Coronary artery (tissue), 2 donors: Measurements from ENCODE around the gene RBFOX2.
"Not testable (repeated sequence)": the region's sequence is repeated elsewhere in the genome, so short reads cannot be mapped to it uniquely, and the experiment has no call there.

Source experiments
- DNase-seq: peaks from one replicate; pipeline ENCODE4 v3.0.0-alpha.2; 2017; ENCODE audit warnings: low spot score
- H3K27ac ChIP-seq, 2 donors: fragments of 200-600 bp; sonication (generic); one replicate each; pipeline ENCODE4 v1.5.1; 2016 to 2019
- H3K4me3 ChIP-seq: fragments of 200-600 bp; sonication (generic); 2 replicates; pipeline ENCODE4 v1.5.1; 2016; ENCODE audit warnings: mild to moderate bottlenecking, moderate library complexity
- TF ChIP-seq, protein P1 (sequence below): fragments of 200-600 bp; sonication (generic); IDR thresholded peaks from one replicate; pipeline ENCODE4 v1.5.1; 2019; ENCODE audit warnings: antibody characterized with exemption

The RBFOX2 gene

DNA sequence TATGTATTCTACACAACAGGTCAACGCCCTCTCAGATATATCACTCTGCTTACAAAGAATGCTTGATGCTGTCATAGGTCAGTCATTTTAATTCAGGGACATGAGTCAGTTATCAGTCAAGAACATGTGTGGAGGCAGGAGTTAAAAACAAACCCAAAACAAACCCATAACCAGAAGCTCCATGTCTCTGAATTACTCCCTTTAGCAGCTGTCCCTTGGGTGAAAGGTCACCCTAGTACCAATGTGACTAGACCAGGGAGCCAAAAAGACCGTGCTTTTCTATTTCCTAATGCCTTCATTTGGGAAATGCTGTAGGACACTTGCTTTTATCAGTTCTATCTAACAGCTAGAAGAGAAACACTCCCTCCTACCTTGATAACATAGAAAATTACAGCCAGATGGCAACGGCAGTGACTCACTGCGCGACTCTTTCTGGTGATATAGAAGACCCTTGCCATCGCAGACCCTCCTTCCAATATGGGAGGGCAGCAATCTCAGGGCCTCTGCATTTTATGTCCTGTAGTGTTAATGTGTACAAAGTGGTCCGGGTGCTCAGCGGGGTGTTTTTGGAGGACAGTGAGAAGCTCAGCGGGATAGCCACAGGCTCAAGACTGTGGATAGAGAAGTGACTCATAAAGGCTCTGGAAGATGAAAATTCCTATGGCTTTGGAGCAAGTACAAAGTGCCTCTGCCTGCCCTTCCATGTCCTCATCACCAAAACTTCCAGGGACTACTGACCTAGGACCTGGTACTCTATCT is 286.1 kb downstream of the RBFOX2 start:
- TF ChIP-seq, protein P1, sequence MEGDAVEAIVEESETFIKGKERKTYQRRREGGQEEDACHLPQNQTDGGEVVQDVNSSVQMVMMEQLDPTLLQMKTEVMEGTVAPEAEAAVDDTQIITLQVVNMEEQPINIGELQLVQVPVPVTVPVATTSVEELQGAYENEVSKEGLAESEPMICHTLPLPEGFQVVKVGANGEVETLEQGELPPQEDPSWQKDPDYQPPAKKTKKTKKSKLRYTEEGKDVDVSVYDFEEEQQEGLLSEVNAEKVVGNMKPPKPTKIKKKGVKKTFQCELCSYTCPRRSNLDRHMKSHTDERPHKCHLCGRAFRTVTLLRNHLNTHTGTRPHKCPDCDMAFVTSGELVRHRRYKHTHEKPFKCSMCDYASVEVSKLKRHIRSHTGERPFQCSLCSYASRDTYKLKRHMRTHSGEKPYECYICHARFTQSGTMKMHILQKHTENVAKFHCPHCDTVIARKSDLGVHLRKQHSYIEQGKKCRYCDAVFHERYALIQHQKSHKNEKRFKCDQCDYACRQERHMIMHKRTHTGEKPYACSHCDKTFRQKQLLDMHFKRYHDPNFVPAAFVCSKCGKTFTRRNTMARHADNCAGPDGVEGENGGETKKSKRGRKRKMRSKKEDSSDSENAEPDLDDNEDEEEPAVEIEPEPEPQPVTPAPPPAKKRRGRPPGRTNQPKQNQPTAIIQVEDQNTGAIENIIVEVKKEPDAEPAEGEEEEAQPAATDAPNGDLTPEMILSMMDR, result no peak
- no peak for DNase-seq
- peak overlapping the region in 1 of 2 donors; percentile 9 for H3K27ac ChIP-seq
- no peak overlapping the region for H3K4me3 ChIP-seq

DNA sequence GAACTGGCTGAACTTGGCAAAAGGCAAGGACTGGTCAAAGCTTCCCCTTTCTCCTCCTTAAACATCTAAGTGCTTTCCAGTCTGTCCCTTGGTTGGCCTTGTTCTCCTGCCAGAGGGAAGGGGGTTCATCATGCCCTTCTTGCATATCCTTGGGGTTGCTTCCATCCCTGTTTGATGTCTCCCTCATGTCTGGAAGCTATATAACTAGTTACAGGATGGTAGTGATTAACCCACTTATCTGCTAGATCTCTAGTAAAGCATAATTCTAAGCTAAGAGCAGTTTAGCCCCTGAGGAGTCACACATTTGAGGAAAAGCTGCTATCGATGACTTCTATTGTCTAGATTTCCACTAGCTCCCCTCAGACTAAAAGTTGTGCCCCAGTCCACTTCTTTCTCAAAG is 288.0 kb downstream of the RBFOX2 start:
- no peak overlapping the region for H3K4me3 ChIP-seq
- DNase-seq, result no peak
- no peak overlapping the region for H3K27ac ChIP-seq
- TF ChIP-seq, protein P1, result no peak

DNA sequence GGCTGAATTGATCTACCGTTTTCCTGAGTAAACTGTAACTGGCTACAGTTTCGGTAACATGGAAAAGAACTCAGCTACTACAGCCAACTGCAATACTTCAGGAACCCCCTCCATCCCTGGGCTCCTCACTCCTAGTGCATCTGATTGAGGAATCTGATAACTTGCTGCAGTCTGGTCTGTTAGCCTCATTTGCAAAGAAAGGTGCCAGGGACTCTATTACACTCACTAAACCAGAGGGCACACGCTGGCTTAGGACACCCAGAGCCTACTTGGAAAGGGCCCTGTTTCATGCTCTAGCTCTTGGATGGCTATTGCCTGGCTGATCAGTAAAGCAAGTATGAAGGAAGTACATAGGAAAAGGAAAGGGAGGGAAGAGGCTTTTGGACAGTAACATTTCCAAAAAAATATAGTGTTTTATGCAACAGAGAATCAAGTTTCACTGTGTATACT is 288.7 kb downstream of the RBFOX2 start:
- DNase-seq, result no peak
- no peak overlapping the region for H3K27ac ChIP-seq

DNA sequence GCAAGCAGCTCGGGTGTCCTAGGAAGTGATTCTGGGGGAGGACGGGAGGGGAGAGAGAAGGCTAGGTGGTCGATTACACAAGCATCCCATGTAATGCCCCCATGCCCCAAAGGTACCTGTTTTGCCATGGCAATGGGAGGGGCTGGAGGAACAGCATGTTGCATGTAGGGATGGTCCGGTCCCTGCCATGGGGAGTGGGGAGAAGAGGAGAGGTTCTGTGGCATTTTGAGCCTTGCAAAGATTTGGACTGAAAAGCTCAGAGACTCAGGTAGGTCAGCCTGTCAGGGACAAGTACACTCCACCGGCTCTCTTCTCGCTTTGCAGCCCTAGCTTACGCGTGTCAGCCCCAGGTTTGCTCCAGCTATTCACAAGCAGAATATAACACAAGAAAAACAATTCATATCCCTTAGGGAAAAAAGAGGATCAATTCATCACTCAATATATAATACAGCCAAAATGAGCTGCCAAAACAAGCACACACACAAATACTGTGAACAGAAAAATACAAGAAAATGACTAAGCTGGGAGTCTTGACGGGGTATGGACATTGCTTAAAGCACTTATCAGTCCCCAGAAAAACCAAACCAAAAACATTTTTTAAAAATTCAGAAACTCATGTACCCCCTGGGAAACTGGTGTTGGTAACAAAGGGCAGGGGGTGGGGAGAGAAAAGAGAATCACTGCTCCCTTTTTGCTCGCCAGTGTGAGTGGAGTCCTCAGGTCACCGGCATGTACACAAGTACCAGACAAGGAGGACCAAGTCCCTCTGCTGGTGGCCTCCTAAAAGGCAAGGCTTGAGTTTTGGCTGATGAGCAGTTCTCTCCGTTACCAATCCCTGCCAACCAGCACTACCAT is 289.3 kb downstream of the RBFOX2 start:
- no peak for DNase-seq
- Histone ChIP-seq H3K27ac (no peak overlapping the region), H3K4me3 (no peak overlapping the region)
- TF ChIP-seq, protein P1, result peak; percentile 23

More for the DNA sequence above, 288.7 kb downstream of the RBFOX2 start:
- no peak overlapping the region for H3K4me3 ChIP-seq
- TF ChIP-seq, protein P1, result no peak

DNA sequence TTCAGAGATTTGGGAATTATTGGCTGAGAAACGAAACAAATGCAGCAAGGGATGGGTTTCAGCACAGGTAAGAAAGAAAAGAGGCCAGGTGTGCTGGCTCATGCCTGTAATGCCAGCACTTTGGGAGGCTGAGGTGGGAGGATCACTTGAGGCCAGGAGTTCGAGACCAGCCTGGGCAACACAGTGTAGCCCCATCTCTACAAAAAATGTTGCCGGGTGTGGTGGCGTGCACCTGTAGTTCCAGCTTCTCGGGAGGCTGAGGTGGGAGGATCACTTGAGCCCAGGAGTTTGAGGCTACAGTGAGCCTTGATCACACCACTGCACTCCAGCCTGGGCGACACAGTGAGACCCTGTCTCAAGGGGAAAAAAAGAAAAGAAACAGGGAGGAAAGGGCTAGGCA is 290.7 kb downstream of the RBFOX2 start:
- H3K4me3 ChIP-seq, DNase-seq, H3K27ac ChIP-seq: not testable (repeated sequence)

DNA sequence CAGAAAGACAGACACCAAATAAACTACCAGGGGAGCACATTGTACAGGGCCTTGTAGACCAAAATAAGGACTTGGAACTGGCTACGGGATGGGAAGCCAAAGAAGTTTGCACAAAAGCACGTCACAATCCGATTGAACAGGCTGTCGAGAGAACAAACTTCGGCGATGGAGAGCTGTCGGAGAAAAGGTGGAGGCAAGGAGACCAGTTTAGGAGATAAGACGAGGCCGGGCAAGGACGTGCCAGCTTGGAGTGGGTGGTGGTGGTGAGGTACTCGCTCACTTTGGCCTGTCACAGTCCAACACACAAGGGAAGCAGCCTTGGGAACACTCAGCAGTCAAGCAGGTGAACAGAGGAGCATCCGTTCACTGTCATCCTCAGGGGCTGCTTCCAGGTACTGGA is 291.9 kb downstream of the RBFOX2 start:
- TF ChIP-seq, protein P1, result no peak

DNA sequence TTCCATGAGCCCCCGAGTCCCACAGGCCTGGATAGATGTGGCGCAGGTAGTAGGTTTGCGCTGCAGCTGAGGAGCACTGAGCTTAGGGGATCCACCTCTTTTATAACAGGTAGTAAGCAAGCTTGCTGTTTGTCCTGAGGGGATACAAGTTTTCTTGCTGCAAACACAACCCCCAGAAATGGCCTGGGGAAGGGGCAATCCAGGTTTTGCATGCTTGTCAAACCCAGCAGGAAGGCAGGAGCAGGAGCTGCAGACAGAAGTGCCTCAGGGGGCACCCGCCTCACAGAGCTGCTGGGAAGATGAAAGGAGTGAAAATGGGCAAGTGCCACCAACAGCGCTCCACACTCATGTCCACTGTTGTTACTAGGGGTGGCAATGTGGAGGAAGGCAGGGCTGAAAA is 292.5 kb downstream of the RBFOX2 start:
- no peak overlapping the region for H3K27ac ChIP-seq
- no peak overlapping the region for H3K4me3 ChIP-seq
- no peak for DNase-seq
- TF ChIP-seq, protein P1, result no peak

More for the DNA sequence above, 291.9 kb downstream of the RBFOX2 start:
- no peak for DNase-seq
- Histone ChIP-seq H3K27ac (no peak overlapping the region), H3K4me3 (no peak overlapping the region)
